ENCODE results near the gene KLHL26. TPM values are rescaled to one million over a fixed set of nuclear protein-coding genes. Genes with fewer than 3 reads are reported as not detected.
A peak's percentile ranks its signal among the peaks of the same experiment; 100 is the strongest.

KLHL26 gene
- total and polyA plus RNA-seq, 2 of the 13 experiments (the other 11 are each of a cell fraction or from before 2014, with no cell fraction given): 1.5 to 1.7 TPM

DNA sequence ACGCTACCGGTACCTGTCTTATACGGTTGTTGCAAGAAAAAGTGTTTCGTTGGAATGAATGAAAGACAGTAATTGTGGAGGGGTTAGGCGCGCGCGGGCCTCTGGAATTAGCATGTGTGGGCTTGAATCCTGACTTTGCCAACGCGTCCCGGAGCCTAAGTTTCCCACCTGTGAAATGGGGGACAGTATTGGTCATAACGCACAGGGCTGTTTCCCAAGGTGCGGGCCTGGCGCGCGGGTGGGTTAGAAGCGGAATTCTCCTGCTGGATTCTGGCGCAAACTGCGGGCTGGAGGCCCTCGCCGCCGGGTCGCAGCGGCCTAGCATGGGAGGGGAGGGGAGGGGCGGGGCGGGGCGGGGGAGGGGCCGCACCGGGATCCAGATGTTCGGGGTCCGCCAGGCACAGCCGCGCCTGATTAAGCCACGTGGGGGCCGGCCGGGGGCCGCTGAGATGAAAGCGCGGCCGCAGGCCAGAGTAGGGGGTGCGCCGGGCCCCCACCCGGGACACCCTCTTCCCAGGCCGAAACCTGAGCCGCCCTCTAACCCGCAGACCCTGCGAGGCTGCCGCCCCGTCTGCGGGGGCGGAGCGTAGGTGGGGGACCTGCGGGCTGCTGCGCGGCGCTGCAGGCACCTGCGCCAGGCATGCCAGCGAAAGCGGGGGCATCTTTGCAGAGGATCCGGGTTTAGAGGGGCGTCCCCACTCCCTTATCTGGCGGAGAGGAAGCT, 25.3 kb upstream of the KLHL26 start (continued):
- TF ChIP-seq ZNF205 (CRISPR knock-in tag; IDR thresholded peaks at IDR 0.05) (no peak), ZNF574 (CRISPR knock-in tag; IDR thresholded peaks at IDR 0.05) (0 out of 2 replicates have a peak, but pooled peaks have one; percentile 33), ZNF776 (CRISPR knock-in tag; IDR thresholded peaks at IDR 0.05) (no peak), CBX2 (IDR thresholded peaks at IDR 0.05; ENCODE audit: low read depth, low read length) (no peak), CBX2 (CRISPR knock-in tag; IDR thresholded peaks at IDR 0.05; ENCODE audit: low read depth) (no peak), MAZ (IDR thresholded peaks at IDR 0.05; ENCODE audit: borderline replicate concordance, low read depth, low read length) (no peak), MAZ (CRISPR knock-in tag; IDR thresholded peaks at IDR 0.05; ENCODE audit: low read depth) (no peak; the same call in none of the 2 replicates), STAT5B (CRISPR knock-in tag; IDR thresholded peaks at IDR 0.05) (no peak), ZNF34 (CRISPR knock-in tag; IDR thresholded peaks at IDR 0.05; ENCODE audit: borderline replicate concordance) (no peak), PCBP1 (IDR thresholded peaks at IDR 0.05; ENCODE audit: borderline replicate concordance, low read depth, low read length) (0 out of 2 replicates have a peak, but pooled peaks have one; percentile 58), ZNF839 (CRISPR knock-in tag; IDR thresholded peaks at IDR 0.05; ENCODE audit: borderline replicate concordance) (no peak), MIER3 (CRISPR knock-in tag; IDR thresholded peaks at IDR 0.05; ENCODE audit: borderline replicate concordance) (no peak), TCF7 (IDR thresholded peaks at IDR 0.05; ENCODE audit: low read depth) (peak; percentile 81), FOXA3 (CRISPR knock-in tag; IDR thresholded peaks at IDR 0.05) (peak; percentile 24; the same call in 1 of the 2 replicates), SPEN (CRISPR knock-in tag; IDR thresholded peaks at IDR 0.05; ENCODE audit: low read depth) (no peak), ZNF678 (CRISPR knock-in tag; IDR thresholded peaks at IDR 0.05) (no peak)
- TF ChIP-seq, protein P1, sequence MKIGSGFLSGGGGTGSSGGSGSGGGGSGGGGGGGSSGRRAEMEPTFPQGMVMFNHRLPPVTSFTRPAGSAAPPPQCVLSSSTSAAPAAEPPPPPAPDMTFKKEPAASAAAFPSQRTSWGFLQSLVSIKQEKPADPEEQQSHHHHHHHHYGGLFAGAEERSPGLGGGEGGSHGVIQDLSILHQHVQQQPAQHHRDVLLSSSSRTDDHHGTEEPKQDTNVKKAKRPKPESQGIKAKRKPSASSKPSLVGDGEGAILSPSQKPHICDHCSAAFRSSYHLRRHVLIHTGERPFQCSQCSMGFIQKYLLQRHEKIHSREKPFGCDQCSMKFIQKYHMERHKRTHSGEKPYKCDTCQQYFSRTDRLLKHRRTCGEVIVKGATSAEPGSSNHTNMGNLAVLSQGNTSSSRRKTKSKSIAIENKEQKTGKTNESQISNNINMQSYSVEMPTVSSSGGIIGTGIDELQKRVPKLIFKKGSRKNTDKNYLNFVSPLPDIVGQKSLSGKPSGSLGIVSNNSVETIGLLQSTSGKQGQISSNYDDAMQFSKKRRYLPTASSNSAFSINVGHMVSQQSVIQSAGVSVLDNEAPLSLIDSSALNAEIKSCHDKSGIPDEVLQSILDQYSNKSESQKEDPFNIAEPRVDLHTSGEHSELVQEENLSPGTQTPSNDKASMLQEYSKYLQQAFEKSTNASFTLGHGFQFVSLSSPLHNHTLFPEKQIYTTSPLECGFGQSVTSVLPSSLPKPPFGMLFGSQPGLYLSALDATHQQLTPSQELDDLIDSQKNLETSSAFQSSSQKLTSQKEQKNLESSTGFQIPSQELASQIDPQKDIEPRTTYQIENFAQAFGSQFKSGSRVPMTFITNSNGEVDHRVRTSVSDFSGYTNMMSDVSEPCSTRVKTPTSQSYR (CRISPR knock-in tag; IDR thresholded peaks at IDR 0.05; ENCODE audit: borderline replicate concordance): peak; percentile 62; the same call in 1 of the 2 replicates
- TF ChIP-seq, protein P2, sequence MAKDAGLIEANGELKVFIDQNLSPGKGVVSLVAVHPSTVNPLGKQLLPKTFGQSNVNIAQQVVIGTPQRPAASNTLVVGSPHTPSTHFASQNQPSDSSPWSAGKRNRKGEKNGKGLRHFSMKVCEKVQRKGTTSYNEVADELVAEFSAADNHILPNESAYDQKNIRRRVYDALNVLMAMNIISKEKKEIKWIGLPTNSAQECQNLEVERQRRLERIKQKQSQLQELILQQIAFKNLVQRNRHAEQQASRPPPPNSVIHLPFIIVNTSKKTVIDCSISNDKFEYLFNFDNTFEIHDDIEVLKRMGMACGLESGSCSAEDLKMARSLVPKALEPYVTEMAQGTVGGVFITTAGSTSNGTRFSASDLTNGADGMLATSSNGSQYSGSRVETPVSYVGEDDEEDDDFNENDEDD (CRISPR knock-in tag; IDR thresholded peaks at IDR 0.05; ENCODE audit: borderline replicate concordance): no peak
- TF ChIP-seq, protein P3, sequence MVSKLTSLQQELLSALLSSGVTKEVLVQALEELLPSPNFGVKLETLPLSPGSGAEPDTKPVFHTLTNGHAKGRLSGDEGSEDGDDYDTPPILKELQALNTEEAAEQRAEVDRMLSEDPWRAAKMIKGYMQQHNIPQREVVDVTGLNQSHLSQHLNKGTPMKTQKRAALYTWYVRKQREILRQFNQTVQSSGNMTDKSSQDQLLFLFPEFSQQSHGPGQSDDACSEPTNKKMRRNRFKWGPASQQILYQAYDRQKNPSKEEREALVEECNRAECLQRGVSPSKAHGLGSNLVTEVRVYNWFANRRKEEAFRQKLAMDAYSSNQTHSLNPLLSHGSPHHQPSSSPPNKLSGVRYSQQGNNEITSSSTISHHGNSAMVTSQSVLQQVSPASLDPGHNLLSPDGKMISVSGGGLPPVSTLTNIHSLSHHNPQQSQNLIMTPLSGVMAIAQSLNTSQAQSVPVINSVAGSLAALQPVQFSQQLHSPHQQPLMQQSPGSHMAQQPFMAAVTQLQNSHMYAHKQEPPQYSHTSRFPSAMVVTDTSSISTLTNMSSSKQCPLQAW (CRISPR knock-in tag; IDR thresholded peaks at IDR 0.05): no peak
